Transverse colon (tissue), 4 donors: ENCODE results near the gene EP400. TPM values are rescaled to one million over a fixed set of nuclear protein-coding genes. Genes with fewer than 3 reads are reported as not detected.

Source experiments
- DNase-seq: peaks from one replicate; pipeline ENCODE4 v3.0.0-alpha.2; 2019
- H3K27ac ChIP-seq, 4 donors: fragments of 200-600 bp; sonication (generic); 2 replicates each; pipeline ENCODE4 v1.5.1; 2016 to 2018; ENCODE audit warnings: inconsistent platforms in 4 of 4
- H3K27me3 ChIP-seq: fragments of 200-600 bp; sonication (generic); 2 replicates; pipeline ENCODE4 v1.5.1; 2017; ENCODE audit warnings: inconsistent platforms
- H3K36me3 ChIP-seq, 4 donors: fragments of 200-600 bp; sonication (generic); 2 replicates each; pipeline ENCODE4 v1.5.1; 2017 to 2019; ENCODE audit warnings: inconsistent platforms in 4 of 4
- H3K4me1 ChIP-seq, 4 donors: fragments of 200-600 bp; sonication (generic); 2 replicates each; pipeline ENCODE4 v1.5.1; 2017 to 2020; ENCODE audit warnings: inconsistent platforms in 4 of 4
- H3K4me3 ChIP-seq, 4 donors: fragments of 200-600 bp; sonication (generic); 1 replicate in 1 of 4; 2 replicates in 3 of 4; pipeline versions ENCODE4 v1.5.1 to v1.6.1; 2017 to 2019; ENCODE audit warnings: inconsistent platforms in 4 of 4
- H3K9me3 ChIP-seq, 2 donors: fragments of 200-600 bp; sonication (generic); 2 replicates each; pipeline ENCODE4 v1.5.1; 2017 to 2019; ENCODE audit warnings: inconsistent platforms in 2 of 2
- EP300 ChIP-seq: sonication (generic); formaldehyde crosslinking; IDR thresholded peaks from one replicate; pipeline ENCODE4 v1.6.1; 2017; ENCODE audit warnings: antibody characterized with exemption, low read depth
- POLR2A ChIP-seq: fragments of 450-650 bp; IDR thresholded peaks from one replicate; pipeline ENCODE4 v1.6.1; 2016; ENCODE audit warnings: antibody characterized with exemption, mild to moderate bottlenecking, moderate library complexity
- POLR2AphosphoS5 ChIP-seq, 3 donors: sonication (generic); formaldehyde crosslinking; IDR thresholded peaks; one replicate each; pipeline ENCODE4 v1.6.1; 2016; ENCODE audit warnings: antibody characterized with exemption in 3 of 3
- WGBS, 2 donors: methylation state at CpG; one replicate each; pipeline ENCODE4 v1.1.5; 2018; ENCODE audit warnings: low coverage in 1 of 2; 5-methylcytosine and 5-hydroxymethylcytosine counted together
- in situ Hi-C, 4 donors: fragments of 200-750 bp; cut with MboI; loops; one replicate each; pipeline versions ENCODE4 v1.15.0 to v1.15.1; 2017; ENCODE audit warnings: low sequenced_read_pairs in 3 of 4, low pct_ligation_motif_present in 1 of 4, low pct_unique_long_range_greater_than_20kb in 1 of 4
- intact Hi-C: fragments of 100-400 bp; cut with DNase I; formaldehyde crosslinking; loops from one replicate; pipeline ENCODE4 v1.15.1; 2023; ENCODE audit warnings: low total_unique reads
- total RNA-seq, 4 donors: library from RNA; depleted of rRNA; stranded (reverse); fragments of >200 nt; gene quantifications; one replicate each; pipeline ENCODE4 v1.1.0, GENCODE V29; 2016
- TF ChIP-seq, protein P1 (sequence below), 5 experiments: fragments of 200-600 bp in 3 of 5; fragments of 450-650 bp in 2 of 5; sonication (generic) in 3 of 5; IDR thresholded peaks; 1 replicate in 2 of 5; 2 replicates in 3 of 5; pipeline ENCODE4 v1.5.1; 2016 to 2017; ENCODE audit warnings: antibody characterized with exemption in 5 of 5, inconsistent platforms in 3 of 5, mild to moderate bottlenecking in 2 of 5, moderate library complexity in 1 of 5

EP400 gene
- total RNA-seq, 4 donors from 2014 or later, result 25.4 to 67.3 (median 37.5) TPM

DNA sequence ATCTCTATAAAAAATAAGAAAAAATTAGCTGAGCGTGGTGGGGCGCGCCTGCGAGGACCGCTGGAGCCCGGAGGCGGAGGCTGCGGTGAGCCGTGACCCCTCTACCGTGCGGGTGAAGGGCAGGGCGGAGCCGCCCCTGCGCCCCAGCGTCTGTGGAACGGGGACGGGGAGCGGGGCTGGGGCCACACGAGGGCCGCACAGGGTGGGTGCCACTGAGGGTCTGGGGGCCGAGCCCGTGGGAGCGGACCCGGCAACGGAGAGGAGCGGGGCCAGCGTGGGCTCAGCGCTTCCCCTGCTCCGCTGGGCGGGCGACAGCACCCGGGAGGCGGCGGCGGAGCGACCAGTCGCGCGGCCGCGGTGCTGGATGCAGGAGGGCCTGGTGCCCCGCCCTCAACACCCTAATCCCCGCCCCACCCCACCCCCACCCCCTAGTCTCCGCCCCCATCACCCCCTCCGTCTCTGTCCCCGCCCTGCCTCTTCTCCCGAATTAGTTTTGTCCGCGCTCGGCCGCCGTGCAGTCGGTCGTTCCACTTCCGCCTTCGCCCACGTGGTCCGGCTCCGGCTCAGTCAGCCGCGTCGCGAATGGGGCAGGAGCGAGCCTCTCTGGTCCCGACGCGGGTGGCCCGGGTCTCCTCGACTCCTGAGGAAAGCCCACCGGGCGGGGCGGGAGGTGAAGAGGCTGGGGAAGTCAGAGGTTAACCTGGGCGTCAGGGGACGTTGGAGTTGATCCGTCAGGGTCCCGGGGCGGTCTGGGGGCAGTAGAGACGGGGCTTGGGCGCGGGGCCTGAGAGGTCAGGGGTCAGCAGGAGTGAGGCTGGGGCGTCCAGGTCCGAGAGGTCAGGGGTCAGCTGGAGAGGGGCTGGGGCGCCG, 20.8 kb upstream of the EP400 start, which contains the start of gene PUS1:
Gene PUS1 (plus strand): TSS at position 566 of the 870 bp plus-strand sequence. CDS start 447 bp downstream, outside the sequence.
- Histone ChIP-seq H3K4me1 (peaks cover 0 to 24% (median 9%) of the 10 kb centered on the region in 4 donors), H3K27me3 (no peaks in the 10 kb centered on the region), H3K27ac (peak within 1 kb of the TSS; percentile 92 to 93 (median 92)), H3K9me3 (no peaks in the 10 kb centered on the region), H3K36me3 (peaks cover 0 to 20% (median 7%) of the 10 kb centered on the region in 4 donors), H3K4me3 (peak within 1 kb of the TSS; percentile 74 to 93 (median 90))
- TF ChIP-seq POLR2AphosphoS5 (IDR thresholded peaks at IDR 0.05) (peak; percentile 75 to 88 (median 87)), POLR2A (peak; percentile 78), EP300 (no peak)
- TF ChIP-seq, protein P1, sequence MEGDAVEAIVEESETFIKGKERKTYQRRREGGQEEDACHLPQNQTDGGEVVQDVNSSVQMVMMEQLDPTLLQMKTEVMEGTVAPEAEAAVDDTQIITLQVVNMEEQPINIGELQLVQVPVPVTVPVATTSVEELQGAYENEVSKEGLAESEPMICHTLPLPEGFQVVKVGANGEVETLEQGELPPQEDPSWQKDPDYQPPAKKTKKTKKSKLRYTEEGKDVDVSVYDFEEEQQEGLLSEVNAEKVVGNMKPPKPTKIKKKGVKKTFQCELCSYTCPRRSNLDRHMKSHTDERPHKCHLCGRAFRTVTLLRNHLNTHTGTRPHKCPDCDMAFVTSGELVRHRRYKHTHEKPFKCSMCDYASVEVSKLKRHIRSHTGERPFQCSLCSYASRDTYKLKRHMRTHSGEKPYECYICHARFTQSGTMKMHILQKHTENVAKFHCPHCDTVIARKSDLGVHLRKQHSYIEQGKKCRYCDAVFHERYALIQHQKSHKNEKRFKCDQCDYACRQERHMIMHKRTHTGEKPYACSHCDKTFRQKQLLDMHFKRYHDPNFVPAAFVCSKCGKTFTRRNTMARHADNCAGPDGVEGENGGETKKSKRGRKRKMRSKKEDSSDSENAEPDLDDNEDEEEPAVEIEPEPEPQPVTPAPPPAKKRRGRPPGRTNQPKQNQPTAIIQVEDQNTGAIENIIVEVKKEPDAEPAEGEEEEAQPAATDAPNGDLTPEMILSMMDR (IDR thresholded peaks at IDR 0.05), result no peak
- in situ Hi-C loops (no loop called here), intact Hi-C loops (loop anchor here (2.0 kb wide), 1 partner anchor 34 kb away; the partner anchor contains the start of gene ULK1)
- peak; percentile 96 for DNase-seq
- 0% methylated on average over 46 of the region's 84 CpGs; no CpG with 5 or more reads in 1 of the 2 donors for WGBS, 2 donors

DNA sequence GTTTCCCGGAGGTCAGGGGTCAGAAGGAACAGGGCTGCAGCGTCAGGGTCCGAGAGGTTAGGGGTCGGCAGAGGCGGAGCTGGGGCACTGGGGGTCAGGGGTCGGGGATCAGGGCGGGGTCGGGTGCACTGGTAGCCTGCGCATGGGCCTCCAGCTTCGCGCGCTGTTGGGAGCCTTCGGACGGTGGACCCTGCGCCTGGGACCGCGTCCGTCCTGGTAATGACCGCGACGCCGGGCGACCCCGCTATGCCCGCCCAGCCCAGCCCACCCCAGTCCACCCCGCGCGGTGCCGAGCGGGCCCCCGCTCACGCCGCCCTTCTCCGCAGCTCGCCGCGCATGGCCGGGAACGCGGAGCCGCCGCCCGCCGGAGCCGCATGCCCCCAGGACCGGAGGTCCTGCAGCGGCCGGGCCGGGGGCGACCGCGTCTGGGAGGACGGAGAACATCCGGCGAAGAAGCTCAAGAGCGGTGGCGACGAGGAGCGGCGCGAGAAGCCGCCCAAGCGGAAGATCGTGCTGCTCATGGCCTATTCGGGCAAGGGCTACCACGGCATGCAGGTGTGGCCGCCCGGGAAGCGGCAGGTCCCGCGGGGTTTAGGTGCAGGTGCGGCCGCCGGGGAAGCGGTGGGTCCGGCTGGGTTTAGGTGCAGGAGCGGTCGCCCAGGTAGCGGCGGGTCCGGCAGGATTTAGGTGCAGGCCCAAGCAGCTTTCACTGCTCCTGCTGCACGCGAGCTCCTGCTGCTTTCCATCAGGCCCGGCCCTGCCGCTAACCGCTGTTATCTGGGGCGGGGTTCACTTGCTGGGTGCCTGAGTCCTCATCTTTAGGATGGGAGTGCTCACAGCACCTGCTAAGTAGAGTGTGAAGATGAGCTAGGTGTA, 19.9 kb upstream of the EP400 start:
- no peaks in the 10 kb centered on the region for H3K27me3 ChIP-seq
- TF ChIP-seq, protein P1 (IDR thresholded peaks at IDR 0.05), result no peak
- TF ChIP-seq EP300, result no peak
- no peak for TF ChIP-seq POLR2AphosphoS5 (IDR thresholded peaks at IDR 0.05)
- TF ChIP-seq POLR2A, result no peak
- H3K27ac ChIP-seq, result peak overlapping the region; percentile 92 to 93 (median 92)
- H3K36me3 ChIP-seq, result peaks cover 0 to 28% (median 7%) of the 10 kb centered on the region in 4 donors
- H3K4me1 ChIP-seq, result peaks cover 0 to 20% (median 9%) of the 10 kb centered on the region in 4 donors
- in situ Hi-C loops (no loop called here), intact Hi-C loops (loop anchor here (2.0 kb wide), 1 partner anchor 35 kb away; the partner anchor contains the start of gene ULK1)
- H3K4me3 ChIP-seq, result peak overlapping the region; percentile 74 to 93 (median 90)
- H3K9me3 ChIP-seq, result no peaks in the 10 kb centered on the region
- 1% methylated on average over 66 of the region's 87 CpGs; no CpG with 5 or more reads in 1 of the 2 donors for WGBS, 2 donors
- peak; percentile 42 for DNase-seq

GRCh38 chr12:131930510-131930909, 19.2 kb upstream of the EP400 start:
- intact Hi-C loops (no loop called here), in situ Hi-C loops (no loop called here)
- TF ChIP-seq, protein P1 (IDR thresholded peaks at IDR 0.05), result no peak
- no peak for TF ChIP-seq POLR2A
- TF ChIP-seq POLR2AphosphoS5 (IDR thresholded peaks at IDR 0.05), result no peak
- no peak for TF ChIP-seq EP300
- H3K36me3 ChIP-seq, result peaks cover 0 to 28% (median 7%) of the 10 kb centered on the region in 4 donors
- no peaks in the 10 kb centered on the region for H3K9me3 ChIP-seq
- no peak for DNase-seq
- H3K4me3 ChIP-seq, result peak overlapping the region in 3 of 4 donors; percentile 74 to 93 (median 87)
- H3K27me3 ChIP-seq, result no peaks in the 10 kb centered on the region
- H3K27ac ChIP-seq, result peak overlapping the region in 3 of 4 donors; percentile 92 to 93 (median 93)
- WGBS, 2 donors, result 83% methylated on average over 9 of the region's 9 CpGs; no CpG with 5 or more reads in 1 of the 2 donors
- H3K4me1 ChIP-seq, result peaks cover 0 to 20% (median 9%) of the 10 kb centered on the region in 4 donors
